HEK293 (cell line): Measurements from ENCODE around the gene PCDHA7.

Experiments
- CTCF ChIA-PET: fragments of 350-600 bp; formaldehyde crosslinking; extraction: SDS; loops from one replicate; lab custom pipeline; 2021; ENCODE audit warnings: antibody characterized with exemption; lab: Yijun Ruan, JAX
- POLR2A ChIA-PET: fragments of 300-600 bp; formaldehyde crosslinking; extraction: SDS; loops from one replicate; lab custom pipeline; 2020; ENCODE audit warnings: antibody characterized with exemption, inconsistent platforms; lab: Yijun Ruan, JAX
- H3K27ac ChIP-seq: fragments of 200-500 bp; sonication (Bioruptor generic); 2 replicates; pipeline ENCODE4 v1.5.1; 2014; ENCODE audit warnings: low read depth, low read length, control low read depth, inconsistent platforms; ENCODE audit errors: extremely low read depth
- H3K36me3 ChIP-seq, 2 experiments: fragments of 200-500 bp in 1 of 2; sonication (Bioruptor generic) in 1 of 2; 1 replicate in 1 of 2; 2 replicates in 1 of 2; pipeline ENCODE4 v1.5.1; 2014 to 2017; ENCODE audit warnings: inconsistent platforms in 2 of 2, low read length in 2 of 2; ENCODE audit not compliant: control insufficient read depth in 2 of 2, insufficient read depth in 1 of 2
- H3K4me1 ChIP-seq: fragments of 200-500 bp; sonication (Bioruptor generic); 2 replicates; pipeline ENCODE4 v1.5.1; 2014; ENCODE audit warnings: mild to moderate bottlenecking, low read length, inconsistent platforms; ENCODE audit not compliant: control insufficient read depth, insufficient read depth
- H3K4me3 ChIP-seq: 2 replicates; pipeline ENCODE4 v1.5.1; 2011; ENCODE audit warnings: low read depth, mild to moderate bottlenecking, control low read depth, low read length, moderate library complexity
- H3K9me3 ChIP-seq: fragments of 200-500 bp; sonication (Bioruptor generic); 2 replicates; pipeline ENCODE4 v1.5.1; 2014; ENCODE audit warnings: low read depth, low read length, inconsistent platforms; ENCODE audit not compliant: control insufficient read depth, insufficient read depth
- CTCF ChIP-seq: fragments of 450-650 bp; formaldehyde crosslinking; IDR thresholded peaks from 2 replicates; pipeline ENCODE4 v1.5.1; 2016; ENCODE audit warnings: missing biosample characterization, missing genetic modification characterization
- FEZF1 ChIP-seq: fragments of 450-650 bp; formaldehyde crosslinking; IDR thresholded peaks from 2 replicates; pipeline ENCODE4 v1.5.1; 2016; ENCODE audit warnings: missing biosample characterization, missing genetic modification characterization
- GLIS1 ChIP-seq: fragments of 450-650 bp; formaldehyde crosslinking; IDR thresholded peaks from 2 replicates; pipeline ENCODE4 v1.5.1; 2016; ENCODE audit warnings: missing biosample characterization, missing genetic modification characterization
- KLF16 ChIP-seq: fragments of 450-650 bp; formaldehyde crosslinking; IDR thresholded peaks from 2 replicates; pipeline ENCODE4 v1.5.1; 2017; ENCODE audit warnings: missing biosample characterization, missing genetic modification characterization
- KLF17 ChIP-seq: fragments of 450-650 bp; formaldehyde crosslinking; IDR thresholded peaks from 2 replicates; pipeline ENCODE4 v1.5.1; 2016; ENCODE audit warnings: missing biosample characterization, missing genetic modification characterization
- KLF7 ChIP-seq: fragments of 450-650 bp; formaldehyde crosslinking; IDR thresholded peaks from 2 replicates; pipeline ENCODE4 v1.5.1; 2016; ENCODE audit warnings: missing biosample characterization, missing genetic modification characterization, borderline replicate concordance
- SETDB1 ChIP-seq: IDR thresholded peaks from one replicate; pipeline ENCODE4 v1.6.1; 2017; ENCODE audit warnings: mild to moderate bottlenecking, low read length, moderate library complexity, mixed read lengths; ENCODE audit not compliant: insufficient read length
- SP7 ChIP-seq: fragments of 450-650 bp; formaldehyde crosslinking; IDR thresholded peaks from 2 replicates; pipeline ENCODE4 v1.5.1; 2016; ENCODE audit warnings: missing biosample characterization, missing genetic modification characterization
- ZNF132 ChIP-seq: fragments of 450-650 bp; formaldehyde crosslinking; IDR thresholded peaks from 2 replicates; pipeline ENCODE4 v1.5.1; 2017; ENCODE audit warnings: missing biosample characterization, missing genetic modification characterization, borderline replicate concordance
- ZNF146 ChIP-seq: fragments of 450-650 bp; formaldehyde crosslinking; IDR thresholded peaks from 2 replicates; pipeline ENCODE4 v1.5.1; 2016; ENCODE audit warnings: missing biosample characterization, missing genetic modification characterization
- ZNF2 ChIP-seq: fragments of 450-650 bp; formaldehyde crosslinking; IDR thresholded peaks from 2 replicates; pipeline ENCODE4 v1.5.1; 2016; ENCODE audit warnings: missing biosample characterization, missing genetic modification characterization
- ZNF202 ChIP-seq: fragments of 450-650 bp; formaldehyde crosslinking; IDR thresholded peaks from 2 replicates; pipeline ENCODE4 v1.5.1; 2016; ENCODE audit warnings: missing biosample characterization, missing genetic modification characterization, borderline replicate concordance
- ZNF510 ChIP-seq: fragments of 450-650 bp; formaldehyde crosslinking; IDR thresholded peaks from 2 replicates; pipeline ENCODE4 v1.5.1; 2018; ENCODE audit warnings: mild to moderate bottlenecking, missing genetic modification characterization, missing biosample characterization; ENCODE audit not compliant: insufficient replicate concordance
- ZNF521 ChIP-seq: fragments of 450-650 bp; formaldehyde crosslinking; IDR thresholded peaks from 2 replicates; pipeline ENCODE4 v1.5.1; 2017; ENCODE audit warnings: missing biosample characterization, mild to moderate bottlenecking, missing genetic modification characterization
- ZNF596 ChIP-seq: fragments of 450-650 bp; IDR thresholded peaks from 2 replicates; pipeline ENCODE4 v1.5.0; 2018; ENCODE audit warnings: missing biosample characterization, mild to moderate bottlenecking, missing genetic modification characterization, moderate library complexity
- ZNF621 ChIP-seq: fragments of 450-650 bp; formaldehyde crosslinking; IDR thresholded peaks from 2 replicates; pipeline ENCODE4 v1.5.1; 2017; ENCODE audit warnings: missing biosample characterization, missing genetic modification characterization
- ZNF624 ChIP-seq: fragments of 450-650 bp; formaldehyde crosslinking; IDR thresholded peaks from 2 replicates; pipeline ENCODE4 v1.5.1; 2017; ENCODE audit warnings: missing biosample characterization, missing genetic modification characterization
- ZNF626 ChIP-seq: fragments of 450-650 bp; sonication (Bioruptor Pico); formaldehyde crosslinking; IDR thresholded peaks from 2 replicates; pipeline ENCODE4 v1.5.1; 2018; ENCODE audit warnings: missing biosample characterization, missing genetic modification characterization, inconsistent platforms
- ZNF658 ChIP-seq: fragments of 450-650 bp; formaldehyde crosslinking; IDR thresholded peaks from 2 replicates; pipeline ENCODE4; 2016; ENCODE audit warnings: missing biosample characterization, missing genetic modification characterization
- ZNF664 ChIP-seq: fragments of 450-650 bp; formaldehyde crosslinking; IDR thresholded peaks from 2 replicates; pipeline ENCODE4 v1.5.1; 2016; ENCODE audit warnings: missing biosample characterization, missing genetic modification characterization
- ZNF670 ChIP-seq: fragments of 450-650 bp; formaldehyde crosslinking; IDR thresholded peaks from 2 replicates; pipeline ENCODE4 v1.5.1; 2016; ENCODE audit warnings: missing biosample characterization, missing genetic modification characterization, low read depth
- ZNF776 ChIP-seq: fragments of 450-650 bp; formaldehyde crosslinking; IDR thresholded peaks from 2 replicates; pipeline ENCODE4 v1.5.0; 2017; ENCODE audit warnings: missing biosample characterization, missing genetic modification characterization, borderline replicate concordance
- ZNF785 ChIP-seq: fragments of 450-650 bp; formaldehyde crosslinking; IDR thresholded peaks from 2 replicates; pipeline ENCODE4 v1.5.1; 2016; ENCODE audit warnings: missing biosample characterization, missing genetic modification characterization
- TF ChIP-seq, protein P1 (sequence below): fragments of 450-650 bp; formaldehyde crosslinking; IDR thresholded peaks from 2 replicates; pipeline ENCODE4 v1.5.1; 2017; ENCODE audit warnings: missing biosample characterization, missing genetic modification characterization
- TF ChIP-seq, protein P2 (sequence below): fragments of 450-650 bp; formaldehyde crosslinking; IDR thresholded peaks from 2 replicates; pipeline ENCODE4 v1.5.1; 2016; ENCODE audit warnings: missing biosample characterization, missing genetic modification characterization

The PCDHA7 gene

GRCh38 chr5:140808889-140809291 is 25.2 kb upstream of the PCDHA7 start:
- Histone ChIP-seq H3K4me3 (no peak overlapping the region), H3K9me3 (no peaks in the 10 kb centered on the region), H3K27ac (no peak overlapping the region), H3K4me1 (no peaks in the 10 kb centered on the region), H3K36me3 (no peaks in the 10 kb centered on the region)
- CTCF ChIA-PET: no interaction called here
- TF ChIP-seq ZNF670: no peak
- TF ChIP-seq ZNF624 (tag by site-specific recombination): no peak
- TF ChIP-seq ZNF132 (tag by site-specific recombination): no peak
- no peak for TF ChIP-seq ZNF146
- TF ChIP-seq CTCF (tag by site-specific recombination): no peak
- TF ChIP-seq ZNF785 (tag by site-specific recombination): no peak
- TF ChIP-seq ZNF621 (tag by site-specific recombination): no peak
- no peak for TF ChIP-seq SETDB1
- no peak for TF ChIP-seq FEZF1
- no peak for TF ChIP-seq ZNF776 (tag by site-specific recombination)
- no peak for TF ChIP-seq ZNF658
- POLR2A ChIA-PET: no interaction called here

- Histone ChIP-seq H3K9me3 (no peaks in the 10 kb centered on the region), H3K4me1 (no peaks in the 10 kb centered on the region), H3K4me3 (no peak within 1 kb of the TSS), H3K36me3 (no peaks in the 10 kb centered on the region), H3K27ac (no peak within 1 kb of the TSS)
- CTCF ChIA-PET: interaction anchor here (0.6 to 2.3 kb wide), 18 partner anchors 12 to 1461 kb away, joined by 3 to 16 read pairs (median 4); partner anchors contain the start of gene PCDHA8
- POLR2A ChIA-PET: no interaction called here
- TF ChIP-seq ZNF510 (tag by site-specific recombination) (no peak), ZNF596 (tag by site-specific recombination) (no peak), KLF17 (tag by site-specific recombination) (no peak), ZNF521 (tag by site-specific recombination) (no peak), SP7 (no peak), ZNF2 (tag by site-specific recombination) (0 out of 2 replicates have a peak, but pooled peaks have one; percentile 34)
Measured at GRCh38 chr5:140821375-140822280, 12.4 kb upstream of the PCDHA7 start, which contains the start of gene PCDHA5. Gene PCDHA5, plus strand, starts transcription at chr5:140821613.

- H3K9me3 ChIP-seq: no peaks in the 10 kb centered on the region
- H3K27ac ChIP-seq: no peak overlapping the region
- no peaks in the 10 kb centered on the region for H3K36me3 ChIP-seq
- POLR2A ChIA-PET: no interaction called here
- H3K4me1 ChIP-seq: no peaks in the 10 kb centered on the region
- CTCF ChIA-PET: interaction anchor here (0.6 to 2.3 kb wide), 12 partner anchors 12 to 1461 kb away, joined by 3 to 16 read pairs (median 4); partner anchors contain the start of gene PCDHA8
- H3K4me3 ChIP-seq: no peak overlapping the region
- TF ChIP-seq ZNF202 (tag by site-specific recombination) (no peak), KLF7 (tag by site-specific recombination) (no peak), KLF17 (tag by site-specific recombination) (no peak), ZNF664 (tag by site-specific recombination) (no peak), KLF16 (tag by site-specific recombination) (no peak), GLIS1 (no peak), ZNF2 (tag by site-specific recombination) (no peak), ZNF626 (tag by site-specific recombination) (no peak)
- TF ChIP-seq, protein P1, sequence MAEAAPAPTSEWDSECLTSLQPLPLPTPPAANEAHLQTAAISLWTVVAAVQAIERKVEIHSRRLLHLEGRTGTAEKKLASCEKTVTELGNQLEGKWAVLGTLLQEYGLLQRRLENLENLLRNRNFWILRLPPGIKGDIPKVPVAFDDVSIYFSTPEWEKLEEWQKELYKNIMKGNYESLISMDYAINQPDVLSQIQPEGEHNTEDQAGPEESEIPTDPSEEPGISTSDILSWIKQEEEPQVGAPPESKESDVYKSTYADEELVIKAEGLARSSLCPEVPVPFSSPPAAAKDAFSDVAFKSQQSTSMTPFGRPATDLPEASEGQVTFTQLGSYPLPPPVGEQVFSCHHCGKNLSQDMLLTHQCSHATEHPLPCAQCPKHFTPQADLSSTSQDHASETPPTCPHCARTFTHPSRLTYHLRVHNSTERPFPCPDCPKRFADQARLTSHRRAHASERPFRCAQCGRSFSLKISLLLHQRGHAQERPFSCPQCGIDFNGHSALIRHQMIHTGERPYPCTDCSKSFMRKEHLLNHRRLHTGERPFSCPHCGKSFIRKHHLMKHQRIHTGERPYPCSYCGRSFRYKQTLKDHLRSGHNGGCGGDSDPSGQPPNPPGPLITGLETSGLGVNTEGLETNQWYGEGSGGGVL: no peak
- TF ChIP-seq, protein P2, sequence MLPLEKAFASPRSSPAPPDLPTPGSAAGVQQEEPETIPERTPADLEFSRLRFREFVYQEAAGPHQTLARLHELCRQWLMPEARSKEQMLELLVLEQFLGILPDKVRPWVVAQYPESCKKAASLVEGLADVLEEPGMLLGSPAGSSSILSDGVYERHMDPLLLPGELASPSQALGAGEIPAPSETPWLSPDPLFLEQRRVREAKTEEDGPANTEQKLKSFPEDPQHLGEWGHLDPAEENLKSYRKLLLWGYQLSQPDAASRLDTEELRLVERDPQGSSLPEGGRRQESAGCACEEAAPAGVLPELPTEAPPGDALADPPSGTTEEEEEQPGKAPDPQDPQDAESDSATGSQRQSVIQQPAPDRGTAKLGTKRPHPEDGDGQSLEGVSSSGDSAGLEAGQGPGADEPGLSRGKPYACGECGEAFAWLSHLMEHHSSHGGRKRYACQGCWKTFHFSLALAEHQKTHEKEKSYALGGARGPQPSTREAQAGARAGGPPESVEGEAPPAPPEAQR (tag by site-specific recombination): no peak
Measured at GRCh38 chr5:140822281-140822629, 11.8 kb upstream of the PCDHA7 start.
